ENCODE results near the gene RTKN2.
A peak's percentile ranks its signal among the peaks of the same experiment; 100 is the strongest.

The RTKN2 gene

DNA sequence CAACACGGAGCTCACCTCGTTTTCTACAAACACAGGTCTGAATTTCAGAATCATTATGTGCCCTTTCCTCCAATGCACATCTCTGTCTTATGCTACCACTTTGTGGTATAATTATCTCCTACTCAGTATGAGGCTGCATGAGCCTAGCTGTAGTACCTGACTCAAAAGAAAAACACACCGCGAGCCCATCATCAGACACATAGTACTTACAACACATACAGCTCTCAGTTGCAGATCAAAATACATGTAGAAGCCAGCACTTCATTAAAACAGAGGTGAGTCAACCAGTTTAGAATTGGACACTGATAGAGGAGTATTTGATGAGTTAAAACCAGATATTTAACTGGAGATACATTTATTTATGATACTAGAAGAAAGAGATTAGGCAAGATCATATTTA, 1.4 kb upstream of the RTKN2 start:
- Histone ChIP-seq H3K27me3 (ENCODE audit: insufficient read depth, poor library complexity, severe bottlenecking) (peaks cover 47% of the 10 kb centered on the region), H3K27ac (replicated peaks) (no peak overlapping the region), H3K4me3 (replicated peaks; ENCODE audit: insufficient read depth, low read length) (no peak overlapping the region)
- DNase-seq (ENCODE audit: low read depth in 1 of 2, low spot score in 1 of 2) = no peak
- no peak for TF ChIP-seq POLR2AphosphoS5 (IDR thresholded peaks at IDR 0.05; ENCODE audit: low read depth)
- TF ChIP-seq, protein P1, sequence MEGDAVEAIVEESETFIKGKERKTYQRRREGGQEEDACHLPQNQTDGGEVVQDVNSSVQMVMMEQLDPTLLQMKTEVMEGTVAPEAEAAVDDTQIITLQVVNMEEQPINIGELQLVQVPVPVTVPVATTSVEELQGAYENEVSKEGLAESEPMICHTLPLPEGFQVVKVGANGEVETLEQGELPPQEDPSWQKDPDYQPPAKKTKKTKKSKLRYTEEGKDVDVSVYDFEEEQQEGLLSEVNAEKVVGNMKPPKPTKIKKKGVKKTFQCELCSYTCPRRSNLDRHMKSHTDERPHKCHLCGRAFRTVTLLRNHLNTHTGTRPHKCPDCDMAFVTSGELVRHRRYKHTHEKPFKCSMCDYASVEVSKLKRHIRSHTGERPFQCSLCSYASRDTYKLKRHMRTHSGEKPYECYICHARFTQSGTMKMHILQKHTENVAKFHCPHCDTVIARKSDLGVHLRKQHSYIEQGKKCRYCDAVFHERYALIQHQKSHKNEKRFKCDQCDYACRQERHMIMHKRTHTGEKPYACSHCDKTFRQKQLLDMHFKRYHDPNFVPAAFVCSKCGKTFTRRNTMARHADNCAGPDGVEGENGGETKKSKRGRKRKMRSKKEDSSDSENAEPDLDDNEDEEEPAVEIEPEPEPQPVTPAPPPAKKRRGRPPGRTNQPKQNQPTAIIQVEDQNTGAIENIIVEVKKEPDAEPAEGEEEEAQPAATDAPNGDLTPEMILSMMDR (IDR thresholded peaks at IDR 0.05; ENCODE audit: insufficient read depth, low read length) = no peak
- no peak for TF ChIP-seq GABPA (IDR thresholded peaks at IDR 0.05; ENCODE audit: low read depth)
- TF ChIP-seq, protein P2, sequence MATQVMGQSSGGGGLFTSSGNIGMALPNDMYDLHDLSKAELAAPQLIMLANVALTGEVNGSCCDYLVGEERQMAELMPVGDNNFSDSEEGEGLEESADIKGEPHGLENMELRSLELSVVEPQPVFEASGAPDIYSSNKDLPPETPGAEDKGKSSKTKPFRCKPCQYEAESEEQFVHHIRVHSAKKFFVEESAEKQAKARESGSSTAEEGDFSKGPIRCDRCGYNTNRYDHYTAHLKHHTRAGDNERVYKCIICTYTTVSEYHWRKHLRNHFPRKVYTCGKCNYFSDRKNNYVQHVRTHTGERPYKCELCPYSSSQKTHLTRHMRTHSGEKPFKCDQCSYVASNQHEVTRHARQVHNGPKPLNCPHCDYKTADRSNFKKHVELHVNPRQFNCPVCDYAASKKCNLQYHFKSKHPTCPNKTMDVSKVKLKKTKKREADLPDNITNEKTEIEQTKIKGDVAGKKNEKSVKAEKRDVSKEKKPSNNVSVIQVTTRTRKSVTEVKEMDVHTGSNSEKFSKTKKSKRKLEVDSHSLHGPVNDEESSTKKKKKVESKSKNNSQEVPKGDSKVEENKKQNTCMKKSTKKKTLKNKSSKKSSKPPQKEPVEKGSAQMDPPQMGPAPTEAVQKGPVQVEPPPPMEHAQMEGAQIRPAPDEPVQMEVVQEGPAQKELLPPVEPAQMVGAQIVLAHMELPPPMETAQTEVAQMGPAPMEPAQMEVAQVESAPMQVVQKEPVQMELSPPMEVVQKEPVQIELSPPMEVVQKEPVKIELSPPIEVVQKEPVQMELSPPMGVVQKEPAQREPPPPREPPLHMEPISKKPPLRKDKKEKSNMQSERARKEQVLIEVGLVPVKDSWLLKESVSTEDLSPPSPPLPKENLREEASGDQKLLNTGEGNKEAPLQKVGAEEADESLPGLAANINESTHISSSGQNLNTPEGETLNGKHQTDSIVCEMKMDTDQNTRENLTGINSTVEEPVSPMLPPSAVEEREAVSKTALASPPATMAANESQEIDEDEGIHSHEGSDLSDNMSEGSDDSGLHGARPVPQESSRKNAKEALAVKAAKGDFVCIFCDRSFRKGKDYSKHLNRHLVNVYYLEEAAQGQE (IDR thresholded peaks at IDR 0.05; ENCODE audit: insufficient replicate concordance, low read depth) = no peak
- TF ChIP-seq SPI1 (IDR thresholded peaks at IDR 0.05; ENCODE audit: borderline replicate concordance, low read depth) = no peak

DNA sequence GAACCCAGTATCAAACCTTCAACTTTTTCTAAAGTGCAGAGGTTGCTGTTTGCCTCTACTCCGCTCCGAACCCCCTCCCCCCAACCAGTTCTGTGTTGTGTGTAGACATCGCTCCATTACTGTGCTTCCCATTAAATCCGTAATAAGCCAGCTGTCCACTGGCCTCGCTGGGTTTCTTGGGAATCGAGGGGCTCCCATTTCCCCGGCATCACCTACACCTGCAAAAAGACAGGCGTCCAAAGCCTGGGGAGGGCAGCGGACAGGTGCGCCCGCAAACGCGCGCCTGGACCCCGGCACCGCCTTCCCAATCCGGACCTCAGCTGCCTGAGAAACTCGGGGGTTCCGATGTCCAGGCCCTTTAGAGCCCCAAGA, 631 bp downstream of the RTKN2 start:
- H3K27ac ChIP-seq (replicated peaks) = no peak overlapping the region

DNA sequence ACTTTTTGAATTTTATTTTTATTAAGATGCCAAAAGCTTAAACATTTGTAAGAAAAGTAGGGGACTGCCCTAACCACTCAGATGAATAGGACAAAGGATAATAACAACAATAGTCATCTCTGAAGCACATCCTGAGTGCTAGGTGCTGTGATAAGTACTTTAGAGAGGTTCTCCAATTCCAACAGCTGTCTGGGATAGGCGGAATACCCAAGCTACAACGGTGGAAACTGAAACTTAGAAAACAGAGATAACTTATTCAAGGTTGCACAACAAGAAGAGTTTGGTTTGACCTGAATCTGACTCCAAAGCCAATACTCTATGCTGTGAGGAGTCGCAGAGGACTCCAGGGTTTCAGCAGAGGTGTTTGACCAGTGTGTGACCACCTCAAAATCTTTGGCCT, 2.0 kb downstream of the RTKN2 start:
- Histone ChIP-seq H3K27me3 (ENCODE audit: insufficient read depth, poor library complexity, severe bottlenecking) (peaks cover 47% of the 10 kb centered on the region), H3K27ac (replicated peaks) (no peak overlapping the region), H3K4me3 (replicated peaks; ENCODE audit: insufficient read depth, low read length) (no peak overlapping the region)
- TF ChIP-seq POLR2AphosphoS5 (IDR thresholded peaks at IDR 0.05; ENCODE audit: low read depth) (no peak), SPI1 (IDR thresholded peaks at IDR 0.05; ENCODE audit: borderline replicate concordance, low read depth) (no peak), GABPA (IDR thresholded peaks at IDR 0.05; ENCODE audit: low read depth) (no peak)
- TF ChIP-seq, protein P1 (IDR thresholded peaks at IDR 0.05; ENCODE audit: insufficient read depth, low read length) = no peak
- TF ChIP-seq, protein P2 (IDR thresholded peaks at IDR 0.05; ENCODE audit: insufficient replicate concordance, low read depth) = no peak
- DNase-seq (ENCODE audit: low read depth in 1 of 2, low spot score in 1 of 2) = no peak

More for the DNA sequence above, 631 bp downstream of the RTKN2 start:
- Histone ChIP-seq H3K4me3 (replicated peaks; ENCODE audit: insufficient read depth, low read length) (peak overlapping the region; percentile 74), H3K27me3 (ENCODE audit: insufficient read depth, poor library complexity, severe bottlenecking) (peaks cover 47% of the 10 kb centered on the region)
- DNase-seq (ENCODE audit: low read depth in 1 of 2, low spot score in 1 of 2) = no peak
- TF ChIP-seq, protein P2 (IDR thresholded peaks at IDR 0.05; ENCODE audit: insufficient replicate concordance, low read depth) = no peak
- TF ChIP-seq GABPA (IDR thresholded peaks at IDR 0.05; ENCODE audit: low read depth) (no peak), SPI1 (IDR thresholded peaks at IDR 0.05; ENCODE audit: borderline replicate concordance, low read depth) (no peak), POLR2AphosphoS5 (IDR thresholded peaks at IDR 0.05; ENCODE audit: low read depth) (no peak)
- TF ChIP-seq, protein P1 (IDR thresholded peaks at IDR 0.05; ENCODE audit: insufficient read depth, low read length) = no peak

Data from HL-60 (cell line).